ENCODE data around the gene DAB2IP.

Gene DAB2IP

GRCh38 chr9:121748727-121749423, 97.4 kb downstream of the DAB2IP start:
- no peak for DNase-seq

- no peak for DNase-seq
These were observed 98.2 kb downstream of the DAB2IP start for GRCh38 chr9:121749614-121750013.

- DNase-seq, result no peak
These were observed 98.9 kb downstream of the DAB2IP start for GRCh38 chr9:121750259-121750714.

GRCh38 chr9:121750715-121751623, 99.5 kb downstream of the DAB2IP start:
- no peak for DNase-seq

DNA sequence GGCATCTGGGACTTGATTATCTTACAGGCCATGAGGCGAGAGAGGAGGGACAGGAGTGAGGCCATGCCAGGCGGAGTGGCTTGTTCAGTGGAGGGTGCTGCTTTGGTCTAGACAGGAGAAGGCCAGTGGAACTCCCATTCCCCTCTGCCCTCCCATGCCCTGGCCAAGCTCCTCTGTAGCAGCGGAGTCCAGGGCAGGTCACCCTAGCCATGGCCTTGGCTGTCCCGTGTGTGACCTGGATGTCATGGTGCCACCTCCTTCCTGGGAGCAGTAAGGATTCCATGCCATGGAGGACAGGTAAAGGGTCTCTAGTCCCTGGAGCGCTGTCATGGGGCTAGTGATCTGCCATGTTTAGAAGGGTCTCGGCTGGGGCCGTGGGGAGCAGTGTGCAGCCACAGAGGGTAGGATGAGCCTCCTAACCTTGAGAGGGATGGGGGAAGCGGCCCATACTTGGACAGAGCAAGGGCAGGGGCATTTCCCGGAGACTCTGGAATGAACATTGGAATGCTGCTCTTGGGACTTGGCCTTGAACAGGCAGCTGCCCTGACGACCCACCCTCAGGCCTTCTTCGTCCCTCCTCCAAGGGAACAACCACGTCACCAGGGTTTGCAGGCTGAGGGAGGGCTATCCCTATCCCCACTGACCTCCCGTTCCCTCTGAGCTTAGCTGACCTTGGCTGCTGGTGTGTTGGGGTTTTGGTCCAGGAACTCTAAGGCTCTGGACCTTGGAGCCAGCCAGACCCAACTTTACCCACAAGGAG, 100.4 kb downstream of the DAB2IP start:
- DNase-seq, result no peak

- no peak for DNase-seq
These were observed 101.5 kb downstream of the DAB2IP start for GRCh38 chr9:121752929-121753328.

DNA sequence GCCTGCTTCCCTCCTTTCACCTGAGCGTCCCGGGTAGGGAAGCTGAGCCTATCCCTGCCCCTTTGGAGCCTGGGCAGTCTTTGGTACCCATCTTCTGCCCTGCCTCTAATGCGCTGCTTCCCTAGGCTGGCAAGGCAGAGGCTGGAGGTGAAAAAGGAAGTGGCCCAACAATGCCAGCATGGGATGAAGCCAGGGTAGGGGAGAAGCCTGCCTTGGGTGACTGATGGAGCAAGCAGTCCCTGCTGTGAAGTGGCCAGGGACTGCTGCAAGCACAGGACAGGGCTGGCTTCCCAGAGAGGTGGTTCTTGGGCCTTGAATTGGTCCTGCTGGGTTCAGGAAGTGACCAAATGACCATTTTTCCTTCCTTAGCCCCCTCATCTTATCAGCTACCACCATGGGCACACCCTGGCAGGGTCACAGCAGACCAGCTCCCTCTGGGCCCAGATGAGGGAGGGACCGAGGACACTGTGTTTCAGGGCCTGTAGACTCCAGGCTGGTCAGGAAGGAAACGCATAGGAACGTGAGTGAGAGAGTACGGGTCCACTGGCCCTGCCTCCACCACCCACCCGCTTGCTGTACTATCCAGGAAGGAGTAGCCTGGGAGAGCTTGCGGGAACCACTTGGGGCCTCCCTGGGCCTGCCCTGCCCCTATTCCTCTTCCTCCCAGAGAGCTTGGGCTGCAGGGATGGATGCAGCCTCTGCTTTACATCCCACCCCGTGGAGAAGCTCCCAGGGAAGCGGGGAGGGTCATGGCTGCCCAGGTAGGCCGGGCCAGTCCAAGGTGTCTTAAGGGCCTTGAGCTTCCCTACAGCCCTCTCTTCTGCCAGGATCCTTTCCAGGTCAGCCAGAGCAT, 102.6 kb downstream of the DAB2IP start:
- no peak for DNase-seq

- no peak for DNase-seq
These were observed 103.4 kb downstream of the DAB2IP start for GRCh38 chr9:121754655-121755436.

- no peak for DNase-seq
These were observed 104.1 kb downstream of the DAB2IP start for GRCh38 chr9:121755581-121755980.

GRCh38 chr9:121756474-121757280, 105.2 kb downstream of the DAB2IP start:
- DNase-seq, result no peak

- DNase-seq, result no peak
These were observed 105.8 kb downstream of the DAB2IP start for GRCh38 chr9:121757281-121757585.

DNA sequence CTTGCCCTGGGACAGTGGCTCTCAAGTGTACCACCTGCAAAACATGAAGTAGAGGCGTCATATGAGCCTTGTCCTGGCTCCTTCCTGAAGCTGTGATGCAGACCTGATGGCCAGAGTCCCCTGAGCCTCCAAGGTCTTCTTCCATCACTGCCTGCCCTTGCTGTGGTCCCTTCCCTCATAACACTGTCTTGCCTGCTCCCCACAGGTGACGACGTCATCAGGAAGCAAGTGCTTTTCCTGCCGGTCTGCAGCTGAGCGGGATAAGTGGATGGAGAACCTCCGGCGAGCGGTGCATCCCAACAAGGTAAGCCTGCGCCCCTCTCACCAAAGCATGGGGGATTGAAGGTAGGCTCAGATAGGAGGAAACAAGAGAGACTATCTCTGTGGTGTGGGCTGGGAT, 107.3 kb downstream of the DAB2IP start:
- DNase-seq, result no peak

DNA sequence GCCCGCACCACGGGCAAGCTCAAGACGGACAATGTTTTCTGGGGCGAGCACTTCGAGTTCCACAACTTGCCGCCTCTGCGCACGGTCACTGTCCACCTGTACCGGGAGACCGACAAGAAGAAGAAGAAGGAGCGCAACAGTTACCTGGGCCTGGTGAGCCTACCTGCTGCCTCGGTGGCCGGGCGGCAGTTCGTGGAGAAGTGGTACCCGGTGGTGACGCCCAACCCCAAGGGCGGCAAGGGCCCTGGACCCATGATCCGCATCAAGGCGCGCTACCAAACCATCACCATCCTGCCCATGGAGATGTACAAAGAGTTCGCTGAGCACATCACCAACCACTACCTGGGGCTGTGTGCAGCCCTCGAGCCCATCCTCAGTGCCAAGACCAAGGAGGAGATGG, 108.6 kb downstream of the DAB2IP start:
- no peak for DNase-seq

- no peak for DNase-seq
These were observed 109.1 kb downstream of the DAB2IP start for GRCh38 chr9:121760571-121760970.

- no peak for DNase-seq
These were observed 111.7 kb downstream of the DAB2IP start for GRCh38 chr9:121763131-121763530.

GRCh38 chr9:121763561-121764370, 112.3 kb downstream of the DAB2IP start:
- DNase-seq, result no peak

DNA sequence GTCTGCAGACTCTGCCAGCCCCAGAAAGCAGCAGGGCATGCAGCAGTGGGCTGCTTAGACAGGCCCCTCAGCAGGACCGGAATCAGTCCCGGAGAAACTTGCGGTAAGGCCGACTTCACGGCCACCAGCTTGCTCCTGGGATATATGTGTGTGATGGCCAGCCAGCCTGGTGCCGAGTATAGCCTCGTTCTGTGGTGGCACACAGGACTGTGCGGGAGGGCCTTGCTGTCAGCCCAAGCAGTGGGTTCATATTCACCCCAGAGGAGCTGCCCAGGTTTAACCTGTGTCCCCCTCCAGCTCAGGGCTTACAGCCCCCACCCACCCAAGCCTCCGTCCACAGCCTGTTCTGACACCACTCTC, 112.9 kb downstream of the DAB2IP start:
- DNase-seq, result no peak

- DNase-seq, result no peak
These were observed 113.9 kb downstream of the DAB2IP start for GRCh38 chr9:121765021-121765950.
